Left hindlimb (tissue), 1 donor: ENCODE measurements around the gene GABRR1.

Experiments used
- DNase-seq: peaks from one replicate; pipeline ENCODE4 v3.0.0-alpha.2; 2018

The GABRR1 gene

DNA sequence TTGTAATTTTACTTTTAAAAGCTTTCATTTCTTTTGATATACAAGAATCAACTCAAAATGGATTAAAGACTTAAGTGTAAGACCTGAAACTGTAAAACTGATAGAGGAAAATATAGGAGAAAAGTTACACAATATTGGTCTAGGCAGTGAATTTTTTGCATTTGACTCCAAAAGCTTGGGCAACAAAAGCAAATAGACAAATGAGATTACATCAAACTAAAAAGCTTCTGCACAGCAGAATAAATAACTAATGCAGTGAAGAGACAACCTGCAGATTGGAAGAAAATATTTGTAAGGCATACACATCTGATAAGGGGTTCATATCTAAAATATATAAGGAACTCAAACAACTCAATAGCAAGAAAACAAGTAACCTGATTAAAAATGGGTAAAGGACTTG lies 3.0 kb downstream of the GABRR1 start:
- DNase-seq: no peak

DNA sequence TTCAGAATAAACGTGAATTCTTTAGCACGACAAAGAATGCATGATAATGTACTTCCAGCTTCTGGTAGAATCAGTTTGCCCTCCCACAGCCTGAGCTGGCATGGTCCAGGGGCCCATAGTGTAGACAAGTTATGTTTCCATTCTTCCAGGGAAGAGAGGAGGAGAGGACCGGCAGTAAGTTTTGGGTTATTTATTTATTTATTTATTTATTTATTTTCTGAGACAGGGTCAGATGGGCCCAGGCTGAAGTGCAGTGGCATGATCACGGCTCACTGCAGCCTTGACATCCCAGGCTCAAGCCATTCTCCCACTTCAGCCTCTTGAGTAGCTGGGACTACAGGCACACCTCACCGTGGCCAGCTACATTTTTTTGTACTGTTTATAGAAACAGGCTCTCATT lies 4.7 kb downstream of the GABRR1 start:
- DNase-seq: no peak

DNA sequence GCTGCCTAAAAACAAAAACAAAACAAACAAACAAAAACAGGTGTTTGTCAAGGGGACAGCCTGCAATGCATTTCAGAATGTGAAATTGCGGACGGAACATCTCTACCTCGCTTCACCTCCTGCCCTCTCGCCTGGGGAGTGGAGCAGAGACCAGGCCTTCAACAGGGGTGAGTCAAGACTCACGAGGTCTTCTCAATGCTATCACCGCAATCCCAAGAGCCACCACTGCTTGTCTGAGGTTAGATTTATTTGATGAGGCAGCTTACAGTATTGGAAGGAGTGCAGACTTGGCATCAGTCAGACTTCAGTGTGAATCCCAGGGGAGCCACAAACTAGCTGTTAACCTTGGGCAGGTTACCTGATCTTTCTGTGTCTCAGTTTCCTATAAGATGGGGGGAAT lies 7.7 kb downstream of the GABRR1 start:
- DNase-seq: no peak

DNA sequence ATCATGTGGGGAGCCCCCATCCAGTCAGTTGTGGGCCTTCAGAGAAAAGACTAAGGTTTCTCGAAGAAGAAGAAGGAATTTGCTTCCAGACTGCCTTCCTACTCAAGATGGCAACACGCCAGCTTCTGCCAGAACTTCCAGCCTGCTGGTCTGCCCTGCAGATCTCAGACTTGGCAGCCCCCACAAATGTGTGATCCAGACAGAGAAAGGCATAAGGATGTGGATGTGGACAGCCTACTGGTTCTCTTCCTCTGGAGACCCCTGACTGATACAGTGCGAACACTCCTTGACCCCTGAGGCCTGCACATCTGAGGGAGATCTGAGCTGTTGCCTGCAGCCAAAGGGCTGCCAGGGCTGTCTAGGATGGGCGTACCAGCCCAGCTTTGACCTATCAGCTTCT lies 8.6 kb downstream of the GABRR1 start:
- no peak for DNase-seq

DNA sequence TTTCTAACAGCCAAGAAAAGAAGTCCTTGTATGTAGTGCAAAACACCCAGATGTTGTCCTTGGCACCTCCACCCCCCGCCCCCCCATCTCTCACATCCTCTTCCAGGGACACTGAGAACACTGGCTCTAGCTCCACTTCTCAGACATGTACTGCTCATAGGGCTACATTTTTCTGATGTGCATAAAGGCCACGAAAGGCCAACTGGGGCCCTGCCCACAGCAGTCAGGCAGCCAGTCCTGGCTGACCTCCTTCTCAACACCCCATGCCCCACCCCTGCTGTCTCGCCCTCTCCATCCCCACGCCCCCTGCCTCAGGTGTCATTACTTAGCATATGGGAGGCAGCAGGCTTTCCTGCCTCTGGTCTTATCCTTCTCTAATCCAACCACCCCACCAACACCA lies 11.3 kb downstream of the GABRR1 start:
- DNase-seq: no peak

DNA sequence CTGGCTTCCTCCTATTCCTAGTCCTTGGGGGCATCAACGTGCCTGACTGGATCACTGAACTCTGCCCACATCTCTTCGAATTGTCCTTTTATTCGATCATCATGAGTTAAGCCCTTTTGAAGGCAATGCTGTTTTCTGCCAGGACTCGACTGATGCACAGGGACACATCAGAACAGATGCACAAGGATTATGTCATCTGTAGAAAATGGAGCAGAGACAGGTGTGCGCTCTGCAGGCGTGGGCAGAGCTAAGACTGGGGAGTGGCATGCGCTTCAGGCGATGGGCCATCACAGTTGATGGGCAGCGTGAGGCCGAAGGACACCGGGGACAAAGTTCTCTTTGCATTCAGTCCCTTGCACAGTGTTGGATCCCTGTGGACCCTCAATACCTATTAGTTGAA lies 13.1 kb downstream of the GABRR1 start:
- no peak for DNase-seq

DNA sequence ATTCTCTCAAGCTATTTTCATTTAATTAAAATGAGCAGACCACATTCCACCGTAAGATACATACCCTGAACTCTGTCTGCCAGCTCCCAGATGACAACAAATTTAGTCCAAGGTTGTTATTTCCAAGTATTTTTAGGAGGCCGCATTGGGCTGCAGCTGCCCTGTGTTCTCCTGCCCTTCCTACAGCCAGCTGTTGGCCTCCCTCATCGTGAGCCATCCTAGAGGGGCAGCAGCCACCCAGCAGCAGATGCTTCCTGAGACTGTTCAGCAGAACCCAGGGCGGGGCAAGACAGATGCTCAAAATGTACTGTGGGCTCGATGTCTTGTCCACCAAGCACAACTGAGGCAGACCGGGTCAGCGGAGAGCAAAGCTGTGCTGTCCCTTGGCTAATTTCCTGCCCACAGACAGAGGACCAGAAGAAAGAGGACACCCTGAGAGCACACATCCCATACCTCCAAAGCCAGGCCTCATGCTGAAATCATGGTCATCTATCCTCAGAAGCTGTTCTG lies 16.4 kb downstream of the GABRR1 start:
- DNase-seq: peak; percentile 50

DNA sequence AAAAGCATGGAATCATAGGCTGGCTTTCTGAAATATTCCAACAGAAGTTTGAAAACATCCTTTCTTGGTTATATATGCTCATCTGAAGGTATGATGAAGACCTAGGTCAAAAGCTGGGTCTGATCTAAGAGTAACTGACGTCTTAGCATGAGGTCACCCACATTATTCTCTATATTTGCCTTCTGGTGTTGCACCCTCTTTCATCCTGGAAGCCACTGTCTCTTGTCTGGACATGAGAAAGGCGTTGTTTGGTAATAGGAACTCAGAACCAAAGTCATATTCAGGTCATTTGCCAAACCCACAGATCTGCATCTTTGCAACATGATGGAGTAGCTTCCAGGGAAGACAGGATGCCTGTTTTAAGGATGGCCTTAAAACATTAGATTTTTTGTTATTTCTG lies 17.6 kb downstream of the GABRR1 start:
- DNase-seq: no peak

DNA sequence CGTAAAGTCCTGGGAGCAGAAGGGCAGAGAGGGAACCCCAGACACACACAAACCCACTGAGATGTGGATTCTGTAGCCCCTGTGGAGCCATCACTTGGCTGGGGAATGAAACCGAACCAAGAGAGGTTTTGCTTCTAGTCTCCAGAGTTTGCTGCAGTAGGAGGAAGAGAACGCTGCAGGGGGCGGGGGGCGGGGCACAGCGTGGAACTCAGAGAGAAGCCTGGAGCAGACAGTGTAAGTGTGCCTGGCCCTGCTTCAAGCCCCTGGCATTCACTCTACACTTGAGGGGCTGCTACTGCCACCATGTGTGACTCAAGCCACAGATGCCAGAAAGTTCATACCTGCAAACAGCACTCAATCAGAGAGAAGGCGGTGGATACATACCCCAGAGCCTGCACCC lies 18.9 kb downstream of the GABRR1 start:
- no peak for DNase-seq

DNA sequence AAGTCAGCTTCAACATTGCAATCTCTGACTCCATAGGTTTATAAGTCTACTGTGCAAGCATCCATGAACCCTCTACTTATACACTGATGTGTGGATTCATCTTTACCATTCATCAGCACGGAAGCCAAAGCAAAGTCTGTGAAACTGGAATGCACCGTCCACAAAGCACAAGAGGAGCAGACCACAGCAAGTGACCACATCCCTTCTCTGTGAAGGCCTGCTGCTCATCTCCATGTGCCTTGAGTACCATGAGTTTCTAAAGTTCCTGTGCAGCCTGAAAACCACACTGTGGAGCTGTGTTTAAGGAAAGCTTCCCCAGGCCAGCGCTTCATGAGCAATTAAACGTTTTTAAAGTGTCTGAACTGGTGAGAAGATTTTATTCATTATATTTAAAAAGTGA lies 20.0 kb downstream of the GABRR1 start:
- DNase-seq: no peak

DNA sequence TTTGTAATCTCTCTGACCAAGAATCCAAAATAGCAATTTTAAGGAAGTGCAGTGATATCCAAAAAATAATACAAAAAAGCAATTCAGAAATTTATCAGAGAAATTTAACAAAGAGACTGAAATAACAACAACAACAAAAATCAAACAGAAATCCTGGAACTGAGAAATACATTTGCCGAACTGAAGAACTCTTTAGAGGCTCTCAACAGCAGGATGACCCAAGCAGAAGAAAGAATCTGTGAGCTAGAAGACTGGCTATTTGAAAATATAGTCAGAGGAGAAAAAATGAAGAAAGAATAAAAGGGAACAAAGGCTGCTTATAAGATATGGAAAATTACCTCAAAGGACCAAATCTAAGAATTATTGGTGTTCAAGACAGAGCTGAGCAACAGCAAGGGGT lies 22.6 kb downstream of the GABRR1 start:
- DNase-seq: no peak

DNA sequence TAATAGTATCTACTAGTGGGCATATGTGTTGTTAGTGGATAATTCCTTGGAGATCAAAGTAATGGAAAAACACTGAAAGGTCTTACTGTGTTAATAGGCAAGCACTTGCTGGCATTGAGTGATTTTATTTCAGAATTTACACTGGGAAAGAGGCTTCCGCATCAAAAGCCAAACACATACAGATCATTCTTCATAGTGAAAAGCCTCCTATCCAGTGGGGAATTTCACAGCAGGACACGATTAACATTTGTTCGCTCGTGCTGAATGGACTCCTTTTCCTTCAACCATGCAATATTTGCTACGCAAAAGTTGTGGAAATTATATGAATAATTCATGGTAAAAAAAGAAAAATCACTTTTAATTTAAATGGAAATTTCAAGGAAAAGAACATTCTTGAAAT lies 26.4 kb downstream of the GABRR1 start:
- no peak for DNase-seq

DNA sequence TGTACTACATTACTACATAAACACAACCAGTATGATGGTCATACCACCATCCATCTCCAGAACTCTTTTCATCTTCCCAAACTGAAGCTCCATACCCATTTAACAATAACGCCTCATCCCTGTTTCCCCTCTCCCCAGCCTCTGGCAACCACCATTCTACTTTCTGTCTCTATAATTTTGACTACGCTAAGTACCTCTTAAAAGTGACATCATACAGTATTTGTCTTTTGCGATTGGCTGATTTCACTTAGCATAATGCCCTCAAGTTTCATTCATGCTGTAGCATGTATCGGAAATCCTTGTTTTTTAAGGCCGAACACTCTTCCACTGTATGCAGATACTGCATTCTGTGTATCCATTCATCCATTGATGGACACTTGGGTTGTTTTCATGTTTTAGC lies 29.7 kb downstream of the GABRR1 start:
- DNase-seq: no peak

DNA sequence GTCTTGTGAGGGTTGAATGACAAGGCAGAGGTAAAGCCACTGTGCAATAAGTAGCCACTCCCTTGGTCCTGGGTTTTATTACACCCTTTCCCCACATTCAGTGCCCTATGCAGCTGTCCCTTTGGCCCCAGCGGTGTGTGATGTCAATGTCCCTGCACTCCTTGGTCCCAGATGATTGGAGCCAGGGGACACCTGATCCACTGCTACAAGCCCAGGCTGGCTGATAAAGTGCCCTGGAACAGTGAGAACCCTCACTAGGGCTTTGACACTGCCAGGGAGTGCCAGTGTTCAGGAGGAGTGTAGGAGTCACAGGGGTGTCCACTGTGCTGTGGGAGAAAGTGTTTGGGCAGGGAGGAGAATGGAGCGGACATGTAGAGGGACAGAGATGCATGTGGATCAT lies 30.4 kb downstream of the GABRR1 start:
- no peak for DNase-seq

DNA sequence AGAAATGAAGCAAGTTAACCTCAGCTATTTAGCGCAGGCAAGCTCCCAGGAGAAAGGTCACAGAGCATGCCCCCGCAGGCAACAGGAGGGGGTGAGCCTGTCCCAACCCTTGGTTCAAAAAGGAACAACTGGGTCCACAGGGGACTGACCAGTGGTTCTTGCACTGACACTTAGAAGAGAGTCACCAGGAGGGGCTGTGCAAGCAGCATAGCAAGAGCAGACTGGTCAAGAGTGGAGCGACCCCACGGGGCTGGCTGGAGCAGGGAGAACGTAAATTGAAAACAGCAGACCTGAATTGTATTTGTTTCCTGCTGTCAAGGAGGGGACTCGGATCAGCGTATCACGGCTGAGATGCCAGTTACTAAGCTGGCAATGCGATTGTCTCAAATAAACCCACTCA lies 32.8 kb downstream of the GABRR1 start:
- DNase-seq: no peak

DNA sequence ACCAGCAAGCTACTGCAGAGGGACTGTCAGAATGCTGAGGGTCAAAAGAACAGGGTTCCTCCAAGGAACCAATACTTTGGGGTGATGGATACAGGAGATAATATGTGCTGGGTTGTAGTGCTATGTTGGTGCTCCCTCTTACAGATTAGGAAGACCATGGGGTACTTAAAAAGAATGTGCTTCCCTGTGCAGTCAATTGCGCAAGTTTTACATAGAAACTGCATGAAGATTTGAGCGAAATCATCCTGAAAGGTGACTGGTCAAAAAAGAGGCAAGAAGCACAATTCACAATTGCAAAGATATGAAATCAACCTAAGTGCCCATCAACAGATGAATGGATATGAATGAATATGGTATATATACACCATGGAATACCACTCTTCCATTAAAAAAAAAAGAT lies 33.9 kb downstream of the GABRR1 start:
- DNase-seq: no peak

DNA sequence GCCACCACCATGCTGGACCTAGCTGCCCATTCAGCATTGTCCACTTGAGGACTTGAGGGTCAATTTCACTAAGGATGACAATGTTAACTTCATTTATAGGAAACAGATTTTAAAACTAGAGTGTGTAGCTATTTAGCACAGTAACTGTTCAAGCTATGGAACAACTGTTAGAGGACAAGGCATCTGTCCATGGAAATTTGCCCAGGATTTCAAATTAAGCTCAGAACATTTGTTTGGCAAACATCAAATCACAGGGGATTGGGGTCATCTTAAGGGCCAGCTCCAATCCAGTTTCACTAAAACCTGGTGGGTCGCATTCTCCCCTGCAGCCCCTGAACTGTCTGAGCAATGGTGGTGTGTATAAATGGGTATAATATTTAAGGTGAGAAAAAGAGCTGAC lies 36.2 kb downstream of the GABRR1 start:
- no peak for DNase-seq

DNA sequence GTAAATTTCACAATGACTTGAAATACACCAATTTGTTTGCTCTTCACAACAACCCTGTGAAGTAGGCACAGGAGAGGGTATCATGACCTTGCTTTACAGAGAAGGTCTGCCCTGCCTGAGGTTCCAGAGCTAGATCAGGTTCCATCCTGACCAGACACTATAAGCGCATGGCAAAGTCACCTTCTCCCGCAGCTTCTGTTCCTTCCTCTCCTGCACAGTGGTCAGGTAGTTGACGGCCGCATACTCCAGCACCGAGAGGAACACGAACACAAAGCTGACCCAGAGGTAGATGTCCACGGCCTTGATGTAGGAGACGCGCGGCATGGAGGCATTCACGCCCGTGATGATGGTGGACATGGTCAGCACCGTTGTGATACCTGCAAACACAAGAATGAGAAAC lies 37.0 kb downstream of the GABRR1 start:
- no peak for DNase-seq

DNA sequence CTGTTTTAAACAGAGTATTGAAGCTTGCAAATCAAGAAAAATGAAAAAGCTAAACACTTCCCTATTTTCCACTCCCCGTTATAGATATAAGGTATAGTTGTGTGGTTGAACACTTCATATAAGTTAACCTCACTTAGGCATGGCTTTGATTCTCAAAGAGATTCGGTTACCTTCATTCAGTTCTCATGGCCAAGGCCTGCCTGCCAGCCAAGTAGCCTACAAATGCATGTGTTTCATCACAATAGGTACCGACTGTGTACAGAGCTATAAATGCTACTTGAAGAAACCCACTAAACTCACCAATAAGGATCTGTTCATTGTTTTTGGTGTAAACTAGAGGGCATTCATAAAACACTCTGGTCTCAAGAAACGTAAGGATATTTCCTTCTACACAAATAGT lies 43.5 kb downstream of the GABRR1 start:
- no peak for DNase-seq

DNA sequence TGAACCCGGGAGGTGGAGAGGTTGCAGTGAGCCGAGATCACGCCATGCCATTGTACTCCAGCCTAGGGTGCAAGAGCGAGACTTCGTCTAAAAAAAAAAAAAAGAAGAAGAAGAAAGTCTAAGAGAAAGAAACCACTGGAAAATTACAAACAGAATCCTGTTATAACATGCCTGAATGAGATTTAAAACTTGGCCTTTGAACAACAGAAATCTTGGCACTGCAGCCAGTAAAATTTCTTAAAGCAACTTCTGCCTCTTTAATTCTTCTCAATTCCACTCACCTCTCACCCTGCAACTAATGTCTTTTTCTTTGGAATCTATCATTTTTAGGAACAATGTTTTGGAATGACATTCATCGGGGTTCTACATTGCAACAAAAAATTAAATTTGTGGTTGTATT lies 45.0 kb downstream of the GABRR1 start:
- no peak for DNase-seq

DNA sequence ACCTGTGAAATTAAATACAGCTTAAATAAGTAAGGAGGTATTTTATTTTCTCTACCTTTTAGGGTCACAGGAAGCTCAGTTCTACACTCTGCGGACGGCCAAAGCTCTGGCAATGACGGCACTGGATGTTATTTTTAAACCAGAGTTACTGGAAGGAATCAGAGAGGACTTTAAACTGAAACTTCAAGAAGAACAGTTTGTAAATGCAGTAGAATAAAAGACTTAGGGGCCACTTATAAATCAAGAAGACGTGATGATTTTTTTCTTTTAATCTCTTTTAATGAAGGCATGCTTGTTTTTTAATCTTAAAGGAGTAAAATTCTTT lies 55.1 kb downstream of the GABRR1 start:
- DNase-seq: peak; percentile 44

DNA sequence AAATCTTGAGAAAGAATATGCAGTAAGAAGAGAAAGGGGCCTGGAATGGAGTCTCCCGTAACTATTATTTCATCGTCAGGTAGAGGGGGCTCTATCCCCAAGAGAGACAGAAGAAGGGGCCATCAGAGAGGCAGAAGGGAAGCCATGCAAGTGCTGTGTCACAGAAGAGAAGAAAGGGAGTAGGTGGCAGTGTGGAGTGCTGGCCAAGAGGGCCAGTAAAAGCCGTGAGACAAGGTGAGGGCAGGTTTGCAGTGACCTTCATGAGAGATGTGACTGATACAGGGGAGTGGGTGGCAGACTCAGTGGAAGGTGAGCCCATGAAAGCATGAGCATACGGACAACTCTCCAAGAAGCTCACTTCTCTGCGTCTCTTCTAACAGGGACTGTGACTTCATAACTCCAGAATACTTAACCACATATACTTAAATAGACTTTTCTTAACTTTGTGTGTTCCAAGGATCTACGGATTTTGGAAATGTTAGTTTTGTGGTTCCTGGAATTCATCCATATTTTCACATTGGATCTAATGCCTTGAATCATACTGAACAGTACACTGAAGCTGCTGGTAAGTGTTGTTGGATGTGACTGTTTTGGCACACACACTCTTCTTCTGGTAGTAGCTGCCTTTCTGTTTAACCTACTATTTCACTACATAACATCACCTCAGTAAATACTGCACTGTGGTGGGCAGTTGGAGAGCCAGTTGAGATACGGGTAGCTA lies 55.7 kb downstream of the GABRR1 start:
- no peak for DNase-seq

DNA sequence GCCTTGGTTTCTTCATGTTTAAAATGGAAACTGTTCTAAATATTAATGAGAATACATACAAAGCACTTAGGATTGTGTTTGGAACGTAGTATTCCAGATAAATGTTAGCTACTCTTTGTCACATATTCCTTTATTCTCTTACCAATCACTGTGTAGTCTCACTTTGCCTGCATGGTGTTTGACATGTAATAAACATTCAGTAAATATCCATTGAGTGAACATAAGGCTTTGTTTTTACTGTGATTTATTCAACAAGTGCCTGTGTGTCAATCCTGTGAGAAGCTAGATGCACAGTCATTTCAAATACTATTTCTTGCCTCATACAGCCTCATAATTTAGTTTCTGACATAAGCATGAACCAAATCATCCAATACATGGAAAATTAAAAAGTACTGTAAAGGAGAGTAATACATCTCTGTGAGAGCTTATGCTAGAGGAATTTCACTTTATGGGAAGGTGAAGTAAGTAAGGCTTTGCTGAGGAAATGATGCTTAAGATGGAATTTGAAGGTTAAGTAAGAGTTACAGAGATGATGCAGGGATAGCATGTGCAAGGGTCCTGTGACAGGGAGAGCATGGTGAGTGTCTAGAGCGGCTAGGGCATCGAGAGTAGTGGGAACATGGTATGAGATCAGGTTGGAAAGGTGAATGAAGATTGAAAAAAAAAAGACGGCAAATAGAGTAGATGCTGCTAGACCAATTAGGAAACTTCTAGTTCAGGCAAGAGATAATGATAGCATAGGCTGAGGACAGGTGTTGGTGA lies 56.6 kb downstream of the GABRR1 start:
- DNase-seq: no peak

DNA sequence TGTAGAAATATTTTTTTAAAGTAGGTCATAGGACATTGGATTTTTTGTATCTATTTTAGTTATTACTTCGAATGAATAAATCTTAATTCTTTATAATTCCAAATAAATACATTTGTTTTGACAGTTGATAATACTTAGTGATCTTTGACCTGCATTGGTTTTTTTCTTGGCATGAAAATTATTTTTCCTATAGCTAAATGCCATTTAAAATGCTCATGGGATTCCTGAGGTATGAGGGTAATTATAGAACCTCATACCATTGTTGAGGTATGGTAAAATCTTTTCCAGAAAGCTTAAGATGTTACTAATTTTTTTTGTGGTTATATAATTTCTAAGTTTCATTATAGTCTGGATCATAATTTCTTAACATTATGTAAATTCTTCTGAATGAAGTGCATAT lies 63.0 kb downstream of the GABRR1 start:
- DNase-seq: no peak
